Measurements from ENCODE around the gene IL1RN. TPM values are rescaled to one million over a fixed set of nuclear protein-coding genes. Genes with fewer than 3 reads are reported as not detected.

The IL1RN gene
- total and polyA plus RNA-seq, 2 of the 13 experiments (the other 11 are each of a cell fraction or from before 2014, with no cell fraction given): 21.2 to 101 TPM

- no peak for TF ChIP-seq ZBTB10 (CRISPR knock-in tag; IDR thresholded peaks at IDR 0.05; ENCODE audit: borderline replicate concordance)
- no peak for TF ChIP-seq TEAD2 (CRISPR knock-in tag; IDR thresholded peaks at IDR 0.05)
- no peak for TF ChIP-seq EED (CRISPR knock-in tag; IDR thresholded peaks at IDR 0.05)
- TF ChIP-seq ZNF576 (CRISPR knock-in tag; IDR thresholded peaks at IDR 0.05): no peak
- 0 out of 2 replicates have a peak, but pooled peaks have one; percentile 6 for TF ChIP-seq THAP11 (CRISPR knock-in tag; IDR thresholded peaks at IDR 0.05)
- peak; percentile 51 for TF ChIP-seq YEATS4 (CRISPR knock-in tag; IDR thresholded peaks at IDR 0.05; ENCODE audit: borderline replicate concordance)
- no peak for TF ChIP-seq GLMP (CRISPR knock-in tag; IDR thresholded peaks at IDR 0.05; ENCODE audit: borderline replicate concordance)
- no peak for TF ChIP-seq GATAD2A (CRISPR knock-in tag; IDR thresholded peaks at IDR 0.05)
- no peak for TF ChIP-seq PRDM15 (CRISPR knock-in tag; IDR thresholded peaks at IDR 0.05)
- no peak for TF ChIP-seq CENPX (CRISPR knock-in tag; IDR thresholded peaks at IDR 0.05)
- TF ChIP-seq MEF2D (CRISPR knock-in tag; IDR thresholded peaks at IDR 0.05): no peak
- no peak for TF ChIP-seq ZNF296 (CRISPR knock-in tag; conservative IDR thresholded peaks at IDR 0.05)
- no peak for TF ChIP-seq TRIM24 (CRISPR knock-in tag; IDR thresholded peaks at IDR 0.05)
- TF ChIP-seq ZNF337 (CRISPR knock-in tag; IDR thresholded peaks at IDR 0.05; ENCODE audit: borderline replicate concordance, low read depth): no peak
- TF ChIP-seq HMG20A (CRISPR knock-in tag; IDR thresholded peaks at IDR 0.05; ENCODE audit: borderline replicate concordance): 0 out of 2 replicates have a peak, but pooled peaks have one; percentile 4
- TF ChIP-seq ZFP90 (CRISPR knock-in tag; IDR thresholded peaks at IDR 0.05; ENCODE audit: borderline replicate concordance): no peak
- no peak for TF ChIP-seq PHF5A (CRISPR knock-in tag; IDR thresholded peaks at IDR 0.05; ENCODE audit: low read depth, unreplicated experiment)
- TF ChIP-seq ZFP36L2 (CRISPR knock-in tag; IDR thresholded peaks at IDR 0.05): no peak
- TF ChIP-seq U2AF2 (IDR thresholded peaks at IDR 0.05; ENCODE audit: low read depth, low read length): no peak
- TF ChIP-seq ZNF460 (CRISPR knock-in tag; IDR thresholded peaks at IDR 0.05; ENCODE audit: borderline replicate concordance): no peak
These were observed 29.9 kb downstream of the IL1RN start (continued) for GRCh38 chr2:113157118-113157896.
